ENCODE measurements around the gene COX18. TPM values are rescaled to one million over a fixed set of nuclear protein-coding genes. Genes with fewer than 3 reads are reported as not detected.
A peak's percentile ranks its signal among the peaks of the same experiment; 100 is the strongest.

Gene COX18
- total RNA-seq, 2 experiments from 2014 or later: 20.9 to 21.1 TPM

DNA sequence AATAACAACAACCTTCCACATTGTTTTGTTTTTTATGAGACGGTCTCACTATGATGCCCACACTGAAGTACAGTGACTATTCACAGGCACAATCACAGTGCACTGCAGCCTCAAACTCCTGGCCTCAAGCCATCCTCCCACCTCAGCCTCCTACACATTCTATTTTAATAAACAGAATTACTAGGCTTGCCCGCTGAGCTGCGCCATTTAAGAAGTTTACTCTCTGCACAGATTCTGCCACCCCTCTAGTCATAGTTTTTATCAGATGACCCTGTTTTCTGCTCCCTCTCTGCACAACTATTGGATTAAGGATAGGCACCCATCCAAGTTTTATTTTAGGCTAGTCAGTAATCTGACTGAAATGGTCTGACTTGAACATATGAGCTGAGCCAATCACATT, 11.3 kb upstream of the COX18 start:
- no peak for DNase-seq
- Mint-ChIP-seq H3K27me3 (ENCODE audit: low read depth) (no peaks in the 10 kb centered on the region), H3K36me3 (ENCODE audit: low read depth) (peaks cover 35% of the 10 kb centered on the region), H3K9me3 (no peaks in the 10 kb centered on the region), H3K4me3 (no peak overlapping the region), H3K27ac (peak overlapping the region; percentile 27), H3K4me1 (ENCODE audit: low read depth) (peaks cover 14% of the 10 kb centered on the region)
- intact Hi-C loops (cut with micrococcal nuclease): no loop called here
- CTCF ChIA-PET: interaction anchor here (0.7 kb wide), 1 partner anchor 170 kb away, joined by 3 read pairs; no protein-coding TSS in a partner anchor

DNA sequence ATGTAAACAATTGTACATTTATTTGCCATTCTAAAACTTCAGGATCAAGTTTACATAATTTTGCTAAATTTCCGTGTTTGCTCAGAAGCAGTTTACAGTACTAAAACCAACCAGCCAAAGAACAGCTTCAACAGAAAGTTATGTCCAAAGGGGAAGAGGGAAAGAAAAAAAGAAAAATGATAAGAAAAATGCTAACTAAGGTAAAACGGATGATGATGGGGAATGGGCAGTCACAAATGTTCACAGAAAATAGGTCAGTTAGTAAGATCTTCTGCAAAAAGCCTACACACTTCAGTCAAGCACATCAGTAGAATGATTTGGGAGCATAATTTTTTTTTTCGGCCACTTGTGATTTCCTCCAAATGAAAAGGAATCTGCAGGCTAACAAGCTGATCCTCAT, 6.3 kb upstream of the COX18 start:
- Mint-ChIP-seq H3K4me3 (no peak overlapping the region), H3K36me3 (ENCODE audit: low read depth) (peaks cover 28% of the 10 kb centered on the region), H3K27ac (peak overlapping the region; percentile 34), H3K27me3 (ENCODE audit: low read depth) (no peaks in the 10 kb centered on the region), H3K9me3 (no peaks in the 10 kb centered on the region), H3K4me1 (ENCODE audit: low read depth) (peaks cover 8% of the 10 kb centered on the region)
- DNase-seq: no peak
- CTCF ChIA-PET: no interaction called here
- intact Hi-C loops (cut with micrococcal nuclease): no loop called here

DNA sequence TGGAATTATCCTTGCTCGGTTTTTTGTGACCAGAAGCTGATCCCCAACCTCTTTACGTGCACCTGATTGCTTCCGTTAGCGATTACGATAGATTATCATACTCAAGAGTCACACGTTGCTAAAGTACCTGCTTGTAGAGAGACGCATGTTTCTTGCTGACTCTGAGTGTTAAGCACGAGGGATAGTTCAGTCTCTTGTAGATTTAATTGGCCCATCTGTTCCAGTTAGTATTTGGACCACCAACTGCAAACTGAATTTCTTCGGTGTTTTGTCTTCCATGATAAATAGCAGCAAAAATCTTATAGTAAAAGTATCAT, 516 bp upstream of the COX18 start:
- Mint-ChIP-seq H3K4me1 (ENCODE audit: low read depth) (peaks cover 21% of the 10 kb centered on the region), H3K4me3 (peak overlapping the region; percentile 72), H3K27me3 (ENCODE audit: low read depth) (no peaks in the 10 kb centered on the region), H3K9me3 (no peaks in the 10 kb centered on the region), H3K36me3 (ENCODE audit: low read depth) (peaks cover 7% of the 10 kb centered on the region), H3K27ac (peak overlapping the region; percentile 93)
- CTCF ChIA-PET: interaction anchor here (1.5 to 1.8 kb wide), 2 partner anchors 31 to 187 kb away, joined by 3 to 8 read pairs; no protein-coding TSS in a partner anchor
- no peak for DNase-seq
- intact Hi-C loops (cut with micrococcal nuclease): no loop called here

DNA sequence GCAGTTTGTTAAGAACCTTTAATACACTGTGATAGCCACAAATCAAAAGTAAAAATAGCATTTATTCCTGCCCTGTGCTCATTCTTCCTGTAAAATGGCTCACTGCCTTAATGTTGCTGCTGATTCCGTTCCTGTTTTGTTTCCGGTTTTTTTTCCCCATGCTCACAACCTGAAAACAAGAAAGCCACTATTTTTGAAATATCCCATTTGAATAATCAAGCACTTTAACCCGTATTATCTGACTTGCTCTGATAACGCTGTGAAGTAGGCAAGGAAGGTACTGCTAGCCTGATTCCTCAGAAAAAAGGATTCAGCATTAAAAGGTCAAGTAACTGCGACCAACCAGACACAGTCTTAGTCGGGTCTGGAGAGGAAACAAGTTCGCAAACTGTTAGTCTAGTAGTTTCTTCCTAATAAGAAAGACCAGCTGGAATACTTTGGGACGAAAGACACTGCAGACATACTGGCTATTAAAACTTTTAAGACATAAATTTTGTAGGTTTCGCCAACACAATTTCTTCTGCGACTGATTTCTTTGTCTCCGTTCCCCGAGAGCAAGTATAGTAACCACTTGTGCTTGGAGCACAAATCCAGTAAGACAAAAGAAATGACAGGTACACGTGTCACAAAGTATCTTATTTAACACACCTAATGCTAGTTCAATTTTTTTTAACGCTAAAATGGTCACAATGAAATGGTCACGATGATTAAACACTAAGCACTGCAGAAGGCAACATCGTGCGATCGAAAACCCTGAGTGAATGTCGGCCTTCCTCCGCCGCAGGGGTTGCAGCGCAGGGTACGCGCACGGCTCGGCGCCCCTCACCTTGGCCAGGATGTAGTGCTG, 802 bp downstream of the COX18 start:
- intact Hi-C loops (cut with micrococcal nuclease): loop anchor here (1.0 to 2.0 kb wide), 7 partner anchors 13 to 468 kb away; no protein-coding TSS in a partner anchor
- CTCF ChIA-PET: interaction anchor here (1.0 kb wide), 1 partner anchor 190 kb away, joined by 3 read pairs; the partner anchor contains the start of gene ANKRD17
- peaks cover 28% of the 10 kb centered on the region for H3K4me1 Mint-ChIP-seq (ENCODE audit: low read depth)
- H3K27me3 Mint-ChIP-seq (ENCODE audit: low read depth): no peaks in the 10 kb centered on the region
- peaks cover 13% of the 10 kb centered on the region for H3K36me3 Mint-ChIP-seq (ENCODE audit: low read depth)
- H3K4me3 Mint-ChIP-seq: peak overlapping the region; percentile 72
- peak overlapping the region; percentile 93 for H3K27ac Mint-ChIP-seq
- no peak for DNase-seq
- no peaks in the 10 kb centered on the region for H3K9me3 Mint-ChIP-seq

DNA sequence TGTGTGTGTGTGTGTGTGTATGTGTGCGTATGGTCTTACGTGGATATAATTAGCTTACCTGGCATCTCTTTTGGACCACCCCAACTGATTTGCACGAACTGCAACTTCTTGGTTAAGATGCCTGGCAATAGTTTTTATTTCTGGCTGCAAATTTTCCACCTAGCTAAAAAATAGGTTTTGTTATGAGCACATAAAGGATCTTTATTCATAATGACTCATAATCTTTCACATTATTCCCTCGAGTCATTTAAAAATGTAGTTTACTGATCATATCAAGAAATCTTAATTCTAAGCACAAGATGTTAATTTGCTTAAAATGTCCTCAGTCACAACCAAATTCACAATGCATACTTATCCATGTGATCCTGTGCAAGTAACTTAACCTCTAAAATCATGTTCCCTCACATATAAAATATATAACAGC, 1.5 kb downstream of the COX18 start:
- CTCF ChIA-PET: interaction anchor here (1.0 kb wide), 1 partner anchor 191 kb away, joined by 3 read pairs; the partner anchor contains the start of gene ANKRD17
- intact Hi-C loops (cut with micrococcal nuclease): loop anchor here (1.0 to 2.0 kb wide), 3 partner anchors 13 to 469 kb away; no protein-coding TSS in a partner anchor
- H3K4me3 Mint-ChIP-seq: peak overlapping the region; percentile 72
- peaks cover 14% of the 10 kb centered on the region for H3K36me3 Mint-ChIP-seq (ENCODE audit: low read depth)
- no peaks in the 10 kb centered on the region for H3K9me3 Mint-ChIP-seq
- H3K4me1 Mint-ChIP-seq (ENCODE audit: low read depth): peaks cover 32% of the 10 kb centered on the region
- H3K27me3 Mint-ChIP-seq (ENCODE audit: low read depth): no peaks in the 10 kb centered on the region
- peak; percentile 63 for DNase-seq
- H3K27ac Mint-ChIP-seq: peak overlapping the region; percentile 93

DNA sequence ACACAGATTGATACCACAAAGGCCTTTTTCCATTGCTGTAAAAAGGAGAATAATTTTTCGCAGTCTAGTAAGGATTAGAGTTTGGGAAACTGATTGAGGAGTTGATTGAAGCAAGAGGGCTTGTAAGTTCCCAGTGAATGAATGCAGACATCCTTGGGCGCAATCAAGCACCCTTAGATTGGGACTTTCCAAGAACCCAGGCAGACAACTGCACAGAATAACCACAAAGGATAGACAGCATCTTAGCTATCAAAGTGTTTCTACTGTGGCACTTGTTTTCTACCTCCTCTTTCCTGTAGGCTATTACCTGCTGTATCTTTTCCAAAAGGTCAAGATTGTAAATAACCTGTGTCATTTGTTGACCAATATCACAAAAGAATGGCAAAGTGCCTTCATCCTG, 2.6 kb downstream of the COX18 start:
- Mint-ChIP-seq H3K27ac (peak overlapping the region; percentile 93), H3K27me3 (ENCODE audit: low read depth) (no peaks in the 10 kb centered on the region), H3K9me3 (no peaks in the 10 kb centered on the region), H3K36me3 (ENCODE audit: low read depth) (peaks cover 16% of the 10 kb centered on the region), H3K4me3 (peak overlapping the region; percentile 50), H3K4me1 (ENCODE audit: low read depth) (peaks cover 31% of the 10 kb centered on the region)
- intact Hi-C loops (cut with micrococcal nuclease): no loop called here
- CTCF ChIA-PET: interaction anchor here (0.9 to 1.8 kb wide), 3 partner anchors 10 to 190 kb away, joined by 3 to 4 read pairs (median 3); no protein-coding TSS in a partner anchor
- peak; percentile 53 for DNase-seq

DNA sequence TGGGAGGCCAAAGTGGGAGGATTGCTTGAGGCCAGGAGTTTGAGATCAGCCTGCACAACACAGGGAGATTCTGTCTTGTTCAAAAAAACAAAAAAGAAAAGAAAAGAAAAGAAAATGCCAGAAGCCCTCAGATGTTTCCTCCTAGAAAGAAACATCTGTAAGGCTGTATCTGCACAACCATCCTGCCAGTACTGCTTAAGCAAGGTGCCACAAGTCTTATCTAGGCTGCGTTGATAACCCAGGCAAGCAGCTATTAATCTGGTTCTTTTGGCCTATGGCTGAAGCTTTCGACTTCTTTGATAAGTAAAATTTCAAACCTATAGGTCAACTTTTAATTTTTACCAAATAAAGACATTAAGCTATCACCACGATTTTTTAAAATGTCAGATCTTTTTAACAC, 3.1 kb downstream of the COX18 start:
- intact Hi-C loops (cut with micrococcal nuclease): no loop called here
- H3K27me3 Mint-ChIP-seq (ENCODE audit: low read depth): no peaks in the 10 kb centered on the region
- peak overlapping the region; percentile 41 for H3K4me3 Mint-ChIP-seq
- H3K4me1 Mint-ChIP-seq (ENCODE audit: low read depth): peaks cover 30% of the 10 kb centered on the region
- H3K9me3 Mint-ChIP-seq: no peaks in the 10 kb centered on the region
- H3K36me3 Mint-ChIP-seq (ENCODE audit: low read depth): peaks cover 18% of the 10 kb centered on the region
- H3K27ac Mint-ChIP-seq: peak overlapping the region; percentile 93
- CTCF ChIA-PET: interaction anchor here (1.0 to 1.8 kb wide), 4 partner anchors 9 to 193 kb away, joined by 3 to 4 read pairs (median 4); no protein-coding TSS in a partner anchor
- no peak for DNase-seq

DNA sequence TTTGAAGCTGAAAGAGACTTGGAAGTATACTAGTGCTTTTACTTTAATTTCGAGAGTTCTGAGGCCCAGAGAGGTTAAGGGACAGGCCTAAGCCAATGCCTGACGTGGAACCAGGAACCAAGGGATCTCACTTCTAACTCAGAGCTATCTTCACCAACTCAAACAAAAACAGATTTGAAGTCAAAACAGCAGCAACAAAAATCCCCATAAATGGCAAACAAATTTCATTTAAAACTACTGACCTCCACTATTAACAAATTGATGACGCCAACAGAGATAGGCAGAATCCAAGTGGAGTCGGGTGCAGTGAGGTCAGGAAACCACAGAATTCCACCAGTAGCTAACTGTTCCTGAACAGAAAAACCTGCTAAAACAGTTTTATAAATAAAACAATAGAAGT, 5.0 kb downstream of the COX18 start:
- H3K27me3 Mint-ChIP-seq (ENCODE audit: low read depth): no peaks in the 10 kb centered on the region
- no peaks in the 10 kb centered on the region for H3K9me3 Mint-ChIP-seq
- DNase-seq: no peak
- CTCF ChIA-PET: interaction anchor here (1.0 kb wide), 1 partner anchor 26 kb away, joined by 3 read pairs; no protein-coding TSS in a partner anchor
- H3K4me3 Mint-ChIP-seq: no peak overlapping the region
- intact Hi-C loops (cut with micrococcal nuclease): no loop called here
- peaks cover 24% of the 10 kb centered on the region for H3K36me3 Mint-ChIP-seq (ENCODE audit: low read depth)
- H3K4me1 Mint-ChIP-seq (ENCODE audit: low read depth): peaks cover 28% of the 10 kb centered on the region
- H3K27ac Mint-ChIP-seq: peak overlapping the region; percentile 28

DNA sequence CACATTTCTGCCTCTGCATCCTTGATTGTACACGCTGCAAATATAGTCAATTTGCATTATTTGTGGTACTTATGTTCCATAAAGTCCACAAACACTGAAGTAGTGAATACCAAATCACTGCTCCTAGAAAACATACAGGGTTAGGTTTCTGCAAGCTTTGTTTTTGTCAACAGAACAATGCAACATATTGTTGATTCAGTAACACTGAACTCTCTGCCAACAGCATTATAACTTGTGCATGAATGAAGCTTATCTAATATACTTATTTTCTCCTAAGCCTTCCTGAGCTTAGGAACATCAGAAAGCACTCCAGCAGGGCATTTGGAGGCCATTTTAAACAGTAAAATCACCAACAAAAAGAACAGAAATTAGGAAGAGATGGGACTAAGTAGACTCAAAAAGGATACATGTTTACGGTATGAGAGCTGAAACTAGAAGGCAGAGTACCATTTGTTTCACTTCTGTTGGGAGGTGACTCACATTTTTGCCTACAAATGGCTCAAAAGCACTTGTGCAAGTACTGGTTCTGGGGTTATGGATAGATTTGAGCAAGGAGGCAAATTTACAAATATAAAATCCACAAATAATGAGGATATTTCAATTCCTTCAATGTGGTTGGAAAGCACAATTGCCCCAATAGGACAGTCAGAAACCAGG, 14.1 kb downstream of the COX18 start:
- intact Hi-C loops (cut with micrococcal nuclease): loop anchor here (1.0 kb wide), 1 partner anchor 13 kb away; no protein-coding TSS in a partner anchor
- H3K4me3 Mint-ChIP-seq: no peak overlapping the region
- DNase-seq: no peak
- peaks cover 22% of the 10 kb centered on the region for H3K4me1 Mint-ChIP-seq (ENCODE audit: low read depth)
- peaks cover 44% of the 10 kb centered on the region for H3K36me3 Mint-ChIP-seq (ENCODE audit: low read depth)
- CTCF ChIA-PET: no interaction called here
- H3K27me3 Mint-ChIP-seq (ENCODE audit: low read depth): no peaks in the 10 kb centered on the region
- H3K9me3 Mint-ChIP-seq: no peaks in the 10 kb centered on the region
- peak overlapping the region; percentile 56 for H3K27ac Mint-ChIP-seq

DNA sequence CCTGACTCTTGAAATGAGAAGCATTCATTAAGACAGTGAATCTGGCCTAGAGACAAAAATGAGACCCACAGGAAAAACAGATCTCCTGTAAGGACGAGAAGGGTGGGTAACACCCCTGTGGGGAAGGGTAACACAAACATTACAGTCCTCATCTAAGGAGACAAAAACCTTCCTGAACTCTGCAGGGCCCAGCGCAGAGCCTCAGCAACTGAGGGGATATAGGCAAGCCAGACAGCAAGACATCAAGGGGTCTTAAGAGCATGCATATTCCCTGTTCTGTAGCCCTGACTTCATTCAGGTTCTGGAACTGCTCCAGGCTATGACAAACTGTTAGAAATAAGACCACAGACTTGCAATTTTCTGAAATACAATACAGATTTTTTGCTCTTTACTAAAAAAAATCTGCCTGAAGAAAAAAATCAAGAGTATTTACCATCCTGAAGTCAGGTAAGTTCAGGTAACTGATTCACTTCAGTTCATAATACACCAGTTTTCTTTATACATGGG, 15.5 kb downstream of the COX18 start:
- CTCF ChIA-PET: no interaction called here
- Mint-ChIP-seq H3K4me1 (ENCODE audit: low read depth) (peaks cover 23% of the 10 kb centered on the region), H3K4me3 (no peak overlapping the region), H3K27me3 (ENCODE audit: low read depth) (no peaks in the 10 kb centered on the region), H3K27ac (no peak overlapping the region), H3K36me3 (ENCODE audit: low read depth) (peaks cover 38% of the 10 kb centered on the region), H3K9me3 (no peaks in the 10 kb centered on the region)
- intact Hi-C loops (cut with micrococcal nuclease): no loop called here
- DNase-seq: no peak

DNA sequence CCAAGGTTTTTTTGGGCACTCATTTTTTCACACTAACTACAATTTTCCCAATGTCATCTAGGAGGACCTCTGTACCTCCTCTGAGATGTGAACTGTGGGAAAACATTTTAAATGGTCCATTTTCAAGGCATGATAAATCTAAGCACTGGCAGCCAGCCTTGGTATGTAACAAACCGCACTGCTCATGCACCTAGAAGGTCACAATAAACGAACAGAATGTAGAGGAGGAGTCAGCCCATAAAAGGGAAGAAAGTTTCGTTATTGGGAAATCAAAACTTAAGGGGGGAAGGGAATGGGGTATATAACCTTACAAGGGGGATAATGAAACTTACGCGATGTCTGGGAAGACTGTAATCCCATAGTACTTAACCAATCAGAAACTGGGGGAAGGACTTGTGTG, 16.4 kb downstream of the COX18 start:
- CTCF ChIA-PET: interaction anchor here (0.6 kb wide), 1 partner anchor 93 kb away, joined by 3 read pairs; no protein-coding TSS in a partner anchor
- peaks cover 23% of the 10 kb centered on the region for H3K4me1 Mint-ChIP-seq (ENCODE audit: low read depth)
- no peak overlapping the region for H3K4me3 Mint-ChIP-seq
- no peak for DNase-seq
- no peaks in the 10 kb centered on the region for H3K27me3 Mint-ChIP-seq (ENCODE audit: low read depth)
- intact Hi-C loops (cut with micrococcal nuclease): no loop called here
- no peaks in the 10 kb centered on the region for H3K9me3 Mint-ChIP-seq
- H3K27ac Mint-ChIP-seq: no peak overlapping the region
- H3K36me3 Mint-ChIP-seq (ENCODE audit: low read depth): peaks cover 29% of the 10 kb centered on the region

DNA sequence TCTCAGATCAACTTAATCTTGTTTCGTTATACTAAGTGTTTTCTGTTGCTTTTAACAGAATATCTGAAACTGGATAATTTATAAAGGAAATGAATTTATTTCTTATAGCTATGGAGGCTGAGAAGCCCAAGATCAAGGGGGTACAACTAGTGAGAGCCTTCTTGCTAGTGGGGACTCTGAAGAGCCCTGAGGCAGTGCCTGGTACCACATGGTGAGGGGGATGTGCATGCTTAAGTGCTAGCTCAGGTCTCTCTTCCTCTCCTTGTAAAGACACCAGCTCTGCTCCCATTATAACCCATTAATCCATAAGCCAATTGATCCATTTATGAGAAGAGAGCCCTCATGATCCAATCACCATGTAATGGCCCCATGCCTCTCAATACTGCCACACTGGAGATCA, 17.9 kb downstream of the COX18 start:
- intact Hi-C loops (cut with micrococcal nuclease): no loop called here
- DNase-seq: no peak
- Mint-ChIP-seq H3K27me3 (ENCODE audit: low read depth) (no peaks in the 10 kb centered on the region), H3K9me3 (no peaks in the 10 kb centered on the region), H3K27ac (no peak overlapping the region), H3K4me3 (no peak overlapping the region), H3K4me1 (ENCODE audit: low read depth) (peaks cover 23% of the 10 kb centered on the region), H3K36me3 (ENCODE audit: low read depth) (peaks cover 23% of the 10 kb centered on the region)
- CTCF ChIA-PET: no interaction called here

Measured in activated naive CD4-positive, alpha-beta T cell treated with anti-CD3 and anti-CD28 coated beads for 36 hours (primary cell).